Hepatocyte (in vitro differentiated cells): ENCODE data around the gene CXCL12.

ENCODE experiments used
- EZH2 ChIP-seq: fragments of 200-600 bp; sonication (generic); IDR thresholded peaks from 2 replicates; pipeline ENCODE4 v1.6.1; 2016; ENCODE audit warnings: antibody characterized with exemption, mild to moderate bottlenecking, borderline replicate concordance
- EZH2phosphoT487 ChIP-seq: fragments of 200-600 bp; sonication (generic); IDR thresholded peaks from one replicate; pipeline ENCODE4 v1.6.1; 2018; ENCODE audit warnings: antibody characterized with exemption, mild to moderate bottlenecking, low read depth, moderate library complexity; ENCODE audit not compliant: unreplicated experiment, severe bottlenecking
- TF ChIP-seq, protein P1 (sequence below): fragments of 200-600 bp; sonication (generic); IDR thresholded peaks from 2 replicates; pipeline ENCODE4 v1.5.1; 2016; ENCODE audit warnings: antibody characterized with exemption, mild to moderate bottlenecking; ENCODE audit not compliant: poor library complexity

DNA sequence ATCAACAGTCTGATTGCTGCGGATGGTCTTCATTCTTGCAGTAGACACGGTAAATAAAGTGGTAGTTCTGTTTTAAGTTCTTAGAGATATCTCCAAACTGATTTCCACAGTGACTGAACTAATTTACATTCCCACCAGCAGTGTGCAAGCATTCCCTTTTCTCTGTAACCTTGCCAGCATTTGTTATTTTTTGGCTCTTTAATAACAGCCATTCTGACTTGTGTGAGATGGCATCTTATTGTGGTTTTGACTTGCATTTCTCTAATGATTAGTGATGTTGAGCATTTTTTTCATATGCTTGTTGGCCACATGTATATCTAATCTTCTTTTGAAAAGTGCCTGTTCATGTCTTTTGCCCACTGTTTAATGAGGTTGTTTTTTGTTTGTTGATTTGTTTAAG lies 30.2 kb upstream of the CXCL12 start:
- TF ChIP-seq, protein P1, sequence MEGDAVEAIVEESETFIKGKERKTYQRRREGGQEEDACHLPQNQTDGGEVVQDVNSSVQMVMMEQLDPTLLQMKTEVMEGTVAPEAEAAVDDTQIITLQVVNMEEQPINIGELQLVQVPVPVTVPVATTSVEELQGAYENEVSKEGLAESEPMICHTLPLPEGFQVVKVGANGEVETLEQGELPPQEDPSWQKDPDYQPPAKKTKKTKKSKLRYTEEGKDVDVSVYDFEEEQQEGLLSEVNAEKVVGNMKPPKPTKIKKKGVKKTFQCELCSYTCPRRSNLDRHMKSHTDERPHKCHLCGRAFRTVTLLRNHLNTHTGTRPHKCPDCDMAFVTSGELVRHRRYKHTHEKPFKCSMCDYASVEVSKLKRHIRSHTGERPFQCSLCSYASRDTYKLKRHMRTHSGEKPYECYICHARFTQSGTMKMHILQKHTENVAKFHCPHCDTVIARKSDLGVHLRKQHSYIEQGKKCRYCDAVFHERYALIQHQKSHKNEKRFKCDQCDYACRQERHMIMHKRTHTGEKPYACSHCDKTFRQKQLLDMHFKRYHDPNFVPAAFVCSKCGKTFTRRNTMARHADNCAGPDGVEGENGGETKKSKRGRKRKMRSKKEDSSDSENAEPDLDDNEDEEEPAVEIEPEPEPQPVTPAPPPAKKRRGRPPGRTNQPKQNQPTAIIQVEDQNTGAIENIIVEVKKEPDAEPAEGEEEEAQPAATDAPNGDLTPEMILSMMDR: no peak
- no peak for TF ChIP-seq EZH2
- TF ChIP-seq EZH2phosphoT487: no peak
